ENCODE measurements around the gene PTBP2. TPM values are rescaled to one million over a fixed set of nuclear protein-coding genes. Genes with fewer than 3 reads are reported as not detected.
A peak's percentile ranks its signal among the peaks of the same experiment; 100 is the strongest.

The PTBP2 gene, protein sequence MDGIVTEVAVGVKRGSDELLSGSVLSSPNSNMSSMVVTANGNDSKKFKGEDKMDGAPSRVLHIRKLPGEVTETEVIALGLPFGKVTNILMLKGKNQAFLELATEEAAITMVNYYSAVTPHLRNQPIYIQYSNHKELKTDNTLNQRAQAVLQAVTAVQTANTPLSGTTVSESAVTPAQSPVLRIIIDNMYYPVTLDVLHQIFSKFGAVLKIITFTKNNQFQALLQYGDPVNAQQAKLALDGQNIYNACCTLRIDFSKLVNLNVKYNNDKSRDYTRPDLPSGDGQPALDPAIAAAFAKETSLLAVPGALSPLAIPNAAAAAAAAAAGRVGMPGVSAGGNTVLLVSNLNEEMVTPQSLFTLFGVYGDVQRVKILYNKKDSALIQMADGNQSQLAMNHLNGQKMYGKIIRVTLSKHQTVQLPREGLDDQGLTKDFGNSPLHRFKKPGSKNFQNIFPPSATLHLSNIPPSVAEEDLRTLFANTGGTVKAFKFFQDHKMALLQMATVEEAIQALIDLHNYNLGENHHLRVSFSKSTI
- total RNA-seq, result 100 to 1,000 TPM in 4 of 8 experiments, 10 to 100 TPM in 4; 15.7 to 170 (median 103) TPM

DNA sequence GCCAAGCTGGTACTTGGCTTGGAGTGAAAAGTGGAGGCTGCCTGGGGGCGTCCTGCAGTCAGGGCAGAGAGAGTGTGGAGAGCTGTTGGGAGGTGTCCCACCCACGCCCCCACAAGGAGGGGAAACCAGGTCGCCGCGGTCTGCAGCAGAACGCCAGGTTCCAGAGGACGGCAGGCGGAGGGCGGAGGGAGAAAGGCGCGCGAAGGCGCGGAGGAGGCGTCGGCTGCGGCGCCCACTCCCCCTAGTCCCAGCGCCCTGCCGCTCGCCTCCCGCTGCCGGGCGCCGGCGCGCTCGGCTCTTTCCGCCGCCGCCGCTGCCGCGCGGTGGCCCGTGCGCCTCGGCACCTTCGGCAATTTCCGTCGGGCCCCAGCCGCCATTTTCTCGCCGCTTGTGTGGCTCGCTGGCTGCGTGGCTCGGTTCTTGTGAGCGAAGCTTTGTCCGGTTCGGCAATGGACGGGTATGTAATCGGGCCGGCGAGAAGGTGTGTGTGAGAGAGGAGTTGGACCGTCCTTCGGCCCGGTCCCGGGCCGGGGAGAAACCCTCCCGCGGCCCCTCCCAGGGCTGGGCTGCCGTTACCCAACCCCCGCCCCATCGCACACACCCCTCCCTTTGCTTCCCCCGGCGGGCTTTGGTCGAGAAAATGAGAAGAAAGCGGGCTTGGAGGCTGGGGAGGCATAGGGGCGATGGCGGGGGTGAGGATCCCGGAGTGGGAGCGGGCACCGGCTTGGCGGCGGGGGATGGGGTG, at the start of gene PTBP2:
Gene PTBP2 (plus strand): TSS at position 369 of the 745 bp plus-strand sequence. CDS start 81 bp downstream, at position 450.
- peaks cover 4 to 9% of the 10 kb centered on the region in 2 donors for H3K4me1 ChIP-seq (replicated peaks in 1 of 2)
- WGBS, 10 experiments, result 0 to 3% (median 0%) methylated on average over 3 to 30 of the region's 75 CpGs; no CpG with 5 or more reads in 4 of the 10 experiments
- peak; percentile 90 to 97 (median 92) for ATAC-seq (replicated peaks in 6 of 8)
- in situ Hi-C loops (cut with MboI; ENCODE audit: low pct_unique_long_range_greater_than_20kb in 2 of 9, low sequenced_read_pairs in 9 of 9, unreplicated experiment in 9 of 9), result no loop called here
- H3K4me3 ChIP-seq, result peak within 1 kb of the TSS; percentile 77 to 93 (median 84)
- H3K27ac ChIP-seq, result peak within 1 kb of the TSS; percentile 97 to 99

DNA sequence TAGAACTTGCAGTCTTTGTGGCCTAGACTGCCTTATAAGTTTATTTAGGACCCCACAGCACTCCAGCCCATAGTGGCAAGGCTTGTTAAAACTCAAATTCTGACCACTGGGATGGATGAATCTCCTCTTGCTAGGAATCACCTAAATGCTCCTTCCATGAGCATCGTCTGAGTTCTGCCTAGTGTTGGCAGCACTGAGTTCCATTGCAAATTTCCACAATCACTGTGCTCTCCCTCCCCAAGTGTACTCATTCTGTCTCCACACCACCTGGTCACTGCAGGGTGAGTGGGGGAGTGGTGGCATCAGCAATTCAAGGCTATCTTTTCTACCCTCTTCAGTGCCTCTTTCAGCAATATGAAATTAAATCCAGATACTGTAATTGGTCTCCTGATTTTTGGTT, 46.7 kb upstream of the PTBP2 start:
- peak in 3 of 8 experiments; percentile 46 to 66 (median 57) for ATAC-seq (replicated peaks in 6 of 8)
- 13 to 67% (median 42%) methylated on average over 1 of the region's 1 CpG; no CpG with 5 or more reads in 4 of the 10 experiments for WGBS, 10 experiments
- no peak overlapping the region for H3K4me3 ChIP-seq
- no peaks in the 10 kb centered on the region for H3K4me1 ChIP-seq (replicated peaks in 1 of 2)
- in situ Hi-C loops (cut with MboI; ENCODE audit: low pct_unique_long_range_greater_than_20kb in 2 of 9, low sequenced_read_pairs in 9 of 9, unreplicated experiment in 9 of 9), result no loop called here
- no peak overlapping the region for H3K27ac ChIP-seq

- Histone ChIP-seq H3K4me3 (no peak overlapping the region), H3K27ac (no peak overlapping the region), H3K4me1 (replicated peaks in 1 of 2) (no peaks in the 10 kb centered on the region)
- 39 to 91% (median 79%) methylated on average over 1 to 6 of the region's 6 CpGs for whole genome bisulfite sequencing, 10 experiments
- in situ Hi-C loops (cut with MboI; ENCODE audit: low pct_unique_long_range_greater_than_20kb in 2 of 9, low sequenced_read_pairs in 9 of 9, unreplicated experiment in 9 of 9), result no loop called here
- no peak for ATAC-seq (replicated peaks in 6 of 8)
Observed at GRCh38 chr1:96682056-96682455, 39.5 kb upstream of the PTBP2 start.

DNA sequence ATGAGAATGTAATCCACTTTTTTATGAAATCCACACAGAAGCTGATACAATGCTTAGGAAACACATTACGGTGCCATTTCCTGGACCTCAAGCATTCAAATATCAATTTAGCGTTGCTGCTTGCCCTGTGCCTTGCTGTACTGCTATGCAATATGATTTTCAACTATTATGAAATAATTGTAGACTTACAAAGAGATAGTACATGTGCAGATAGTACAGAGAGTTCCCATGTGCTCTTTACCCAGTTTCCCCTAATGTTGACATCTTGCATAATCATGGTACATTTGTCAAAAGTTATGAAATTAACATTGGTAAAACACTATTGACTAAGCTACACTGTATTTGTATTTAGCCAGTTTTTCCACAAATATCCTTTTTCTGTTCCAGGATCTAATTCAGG, 37.7 kb upstream of the PTBP2 start:
- in situ Hi-C loops (cut with MboI; ENCODE audit: low pct_unique_long_range_greater_than_20kb in 2 of 9, low sequenced_read_pairs in 9 of 9, unreplicated experiment in 9 of 9), result no loop called here
- ATAC-seq (replicated peaks in 6 of 8), result no peak
- Histone ChIP-seq H3K4me1 (replicated peaks in 1 of 2) (no peaks in the 10 kb centered on the region), H3K27ac (no peak overlapping the region), H3K4me3 (no peak overlapping the region)
- 75 to 100% (median 92%) methylated on average over 1 to 2 of the region's 2 CpGs; no CpG with 5 or more reads in 2 of the 10 experiments for WGBS, 10 experiments

DNA sequence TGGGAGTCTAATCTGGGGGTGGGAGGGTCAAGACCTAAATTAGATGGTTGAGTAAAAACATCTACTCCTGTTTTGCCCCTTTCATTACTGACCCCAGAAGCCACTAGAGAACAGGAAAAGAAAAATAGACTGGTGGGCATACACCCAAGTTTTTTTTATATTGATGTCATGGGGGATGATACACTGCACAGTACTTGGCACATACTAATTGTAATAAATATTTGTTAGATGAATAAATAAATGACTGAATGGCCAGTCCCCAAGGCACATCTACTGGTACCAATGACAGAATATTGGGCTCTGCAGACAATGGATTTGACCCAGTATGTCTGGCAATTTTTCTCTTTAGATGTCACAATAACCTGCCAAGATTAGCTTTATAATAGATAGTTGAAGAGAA, 36.8 kb upstream of the PTBP2 start:
- Histone ChIP-seq H3K4me3 (no peak overlapping the region), H3K27ac (no peak overlapping the region), H3K4me1 (replicated peaks in 1 of 2) (no peaks in the 10 kb centered on the region)
- no peak for ATAC-seq (replicated peaks in 6 of 8)
- in situ Hi-C loops (cut with MboI; ENCODE audit: low pct_unique_long_range_greater_than_20kb in 2 of 9, low sequenced_read_pairs in 9 of 9, unreplicated experiment in 9 of 9), result no loop called here

GRCh38 chr1:96688767-96689166, 32.8 kb upstream of the PTBP2 start:
- WGBS, 10 experiments, result 20 to 92% (median 57%) methylated on average over 1 of the region's 1 CpG; no CpG with 5 or more reads in 3 of the 10 experiments
- Histone ChIP-seq H3K4me3 (no peak overlapping the region), H3K27ac (no peak overlapping the region), H3K4me1 (replicated peaks in 1 of 2) (no peaks in the 10 kb centered on the region)
- in situ Hi-C loops (cut with MboI; ENCODE audit: low pct_unique_long_range_greater_than_20kb in 2 of 9, low sequenced_read_pairs in 9 of 9, unreplicated experiment in 9 of 9), result no loop called here
- peak in 1 of 8 experiments; percentile 28 for ATAC-seq (replicated peaks in 6 of 8)

DNA sequence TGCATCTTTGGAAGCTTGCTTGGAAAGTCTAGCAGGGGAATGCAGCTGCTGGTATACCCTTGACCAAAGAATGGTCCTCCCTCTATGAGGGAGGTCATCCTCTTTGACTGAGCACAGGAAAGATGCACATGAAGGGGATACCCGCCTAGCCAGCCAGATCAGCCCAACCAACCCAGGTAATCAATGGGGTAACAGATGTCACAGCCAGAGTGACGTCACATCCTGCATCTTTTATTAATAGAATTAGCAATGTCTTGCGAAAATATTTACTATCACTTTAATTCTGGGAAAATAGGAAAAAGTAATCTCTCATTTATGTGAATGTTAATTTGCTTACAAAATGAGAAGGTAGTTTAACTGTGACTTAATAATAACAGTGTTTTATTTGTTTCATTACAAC, 25.6 kb upstream of the PTBP2 start:
- Histone ChIP-seq H3K4me1 (replicated peaks in 1 of 2) (no peaks in the 10 kb centered on the region), H3K4me3 (no peak overlapping the region), H3K27ac (no peak overlapping the region)
- in situ Hi-C loops (cut with MboI; ENCODE audit: low pct_unique_long_range_greater_than_20kb in 2 of 9, low sequenced_read_pairs in 9 of 9, unreplicated experiment in 9 of 9), result no loop called here
- no peak for ATAC-seq (replicated peaks in 6 of 8)
- WGBS, 10 experiments, result 66 to 100% (median 92%) methylated on average over 1 to 3 of the region's 3 CpGs; no CpG with 5 or more reads in 1 of the 10 experiments

- Histone ChIP-seq H3K4me1 (replicated peaks in 1 of 2) (no peaks in the 10 kb centered on the region), H3K4me3 (no peak overlapping the region), H3K27ac (no peak overlapping the region)
- no peak for ATAC-seq (replicated peaks in 6 of 8)
- 32 to 88% (median 81%) methylated on average over 2 to 5 of the region's 5 CpGs for WGBS, 10 experiments
- in situ Hi-C loops (cut with MboI; ENCODE audit: low pct_unique_long_range_greater_than_20kb in 2 of 9, low sequenced_read_pairs in 9 of 9, unreplicated experiment in 9 of 9), result no loop called here
Observed at GRCh38 chr1:96698342-96698983, 23.1 kb upstream of the PTBP2 start.

GRCh38 chr1:96703186-96703585, 18.4 kb upstream of the PTBP2 start:
- in situ Hi-C loops (cut with MboI; ENCODE audit: low pct_unique_long_range_greater_than_20kb in 2 of 9, low sequenced_read_pairs in 9 of 9, unreplicated experiment in 9 of 9), result no loop called here
- H3K4me1 ChIP-seq (replicated peaks in 1 of 2), result no peaks in the 10 kb centered on the region
- WGBS, 10 experiments, result 71 to 100% (median 100%) methylated on average over 1 of the region's 1 CpG; no CpG with 5 or more reads in 2 of the 10 experiments
- H3K27ac ChIP-seq, result no peak overlapping the region
- no peak overlapping the region for H3K4me3 ChIP-seq
- no peak for ATAC-seq (replicated peaks in 6 of 8)

DNA sequence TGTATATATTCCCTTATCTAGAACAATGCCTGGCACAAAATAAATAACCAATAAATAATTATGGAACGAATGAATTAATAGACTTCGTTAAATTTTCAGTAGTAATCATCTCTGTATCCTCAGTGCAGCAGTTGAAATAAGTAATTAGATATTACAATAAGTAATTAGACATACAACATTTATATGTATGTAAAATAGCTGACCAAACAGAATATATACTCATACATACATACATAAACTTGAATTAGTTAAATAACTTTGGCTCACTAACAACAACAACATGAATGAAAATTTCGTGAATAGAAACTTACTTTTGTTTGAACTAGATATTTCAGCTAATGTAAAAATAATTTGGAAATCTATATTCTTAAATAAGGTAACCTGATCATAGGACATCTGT, 14.6 kb upstream of the PTBP2 start:
- Histone ChIP-seq H3K4me3 (no peak overlapping the region), H3K27ac (no peak overlapping the region), H3K4me1 (replicated peaks in 1 of 2) (peaks cover 0 to 3% of the 10 kb centered on the region in 2 donors)
- in situ Hi-C loops (cut with MboI; ENCODE audit: low pct_unique_long_range_greater_than_20kb in 2 of 9, low sequenced_read_pairs in 9 of 9, unreplicated experiment in 9 of 9), result no loop called here
- 42 to 100% (median 83%) methylated on average over 1 to 3 of the region's 3 CpGs for WGBS, 10 experiments
- peak in 1 of 8 experiments; percentile 30 for ATAC-seq (replicated peaks in 6 of 8)

DNA sequence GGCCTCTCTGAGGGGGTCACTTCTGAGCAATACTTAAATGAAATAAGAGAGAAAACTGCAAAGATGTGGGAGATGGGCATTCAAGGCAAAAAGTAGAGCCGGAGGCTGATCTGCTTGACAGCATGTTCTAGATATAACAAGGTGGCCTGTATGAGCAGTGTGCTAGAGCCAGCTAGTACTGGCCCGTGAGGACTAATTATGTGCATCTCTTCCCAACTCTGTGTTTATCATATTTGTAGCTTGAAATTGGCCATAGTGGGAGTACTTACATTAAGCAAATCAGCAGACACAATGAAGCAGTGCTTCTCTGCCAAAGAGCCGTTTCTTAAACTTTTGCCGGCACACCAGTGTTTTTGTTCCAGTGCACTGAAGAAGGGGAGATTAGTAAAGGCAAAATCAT, 13.1 kb upstream of the PTBP2 start:
- Histone ChIP-seq H3K4me3 (no peak overlapping the region), H3K27ac (no peak overlapping the region), H3K4me1 (replicated peaks in 1 of 2) (peaks cover 0 to 3% of the 10 kb centered on the region in 2 donors)
- in situ Hi-C loops (cut with MboI; ENCODE audit: low pct_unique_long_range_greater_than_20kb in 2 of 9, low sequenced_read_pairs in 9 of 9, unreplicated experiment in 9 of 9), result no loop called here
- 29 to 91% (median 86%) methylated on average over 1 to 4 of the region's 4 CpGs; no CpG with 5 or more reads in 3 of the 10 experiments for WGBS, 10 experiments
- peak in 3 of 8 experiments; percentile 85 to 95 (median 85) for ATAC-seq (replicated peaks in 6 of 8)

- Histone ChIP-seq H3K27ac (peak overlapping the region; percentile 64 to 69), H3K4me1 (replicated peaks in 1 of 2) (peaks cover 0 to 3% of the 10 kb centered on the region in 2 donors), H3K4me3 (no peak overlapping the region)
- ATAC-seq (replicated peaks in 6 of 8), result peak in 5 of 8 experiments; percentile 86 to 97 (median 89)
- in situ Hi-C loops (cut with MboI; ENCODE audit: low pct_unique_long_range_greater_than_20kb in 2 of 9, low sequenced_read_pairs in 9 of 9, unreplicated experiment in 9 of 9), result no loop called here
- WGBS, 10 experiments, result 37 to 90% (median 70%) methylated on average over 2 to 4 of the region's 4 CpGs
Observed at GRCh38 chr1:96710708-96711477, 10.7 kb upstream of the PTBP2 start.
